ES-I3 (cell line): ENCODE data around the gene CSNK1E.

ENCODE experiments used
- H3K36me3 ChIP-seq: 2 replicates; pipeline ENCODE4 v1.6.1; 2013; ENCODE audit warnings: mild to moderate bottlenecking, low read length, control low read depth, moderate library complexity; ENCODE audit not compliant: insufficient read depth
- H3K4me1 ChIP-seq: 2 replicates; pipeline ENCODE4 v1.6.1; 2013; ENCODE audit warnings: mild to moderate bottlenecking, control low read depth, low read length; ENCODE audit not compliant: insufficient read depth
- H3K9ac ChIP-seq: 2 replicates; pipeline ENCODE4 v1.6.1; 2013; ENCODE audit warnings: low read depth, mild to moderate bottlenecking, low read length, moderate library complexity
- H3K9me3 ChIP-seq: 2 replicates; pipeline ENCODE4 v1.6.1; 2013; ENCODE audit warnings: mild to moderate bottlenecking, low read length, moderate library complexity; ENCODE audit not compliant: control insufficient read depth, insufficient read depth

CSNK1E gene

GRCh38 chr22:38304526-38304925 is 12.7 kb downstream of the CSNK1E start:
- peaks cover 40% of the 10 kb centered on the region for H3K36me3 ChIP-seq
- H3K4me1 ChIP-seq = peaks cover 13% of the 10 kb centered on the region
- no peaks in the 10 kb centered on the region for H3K9me3 ChIP-seq
- H3K9ac ChIP-seq = no peak overlapping the region

- H3K36me3 ChIP-seq = peaks cover 43% of the 10 kb centered on the region
- no peaks in the 10 kb centered on the region for H3K9me3 ChIP-seq
- no peak overlapping the region for H3K9ac ChIP-seq
- peaks cover 13% of the 10 kb centered on the region for H3K4me1 ChIP-seq
Measured at GRCh38 chr22:38303974-38304373, 13.3 kb downstream of the CSNK1E start.

GRCh38 chr22:38302906-38303305 is 14.3 kb downstream of the CSNK1E start:
- H3K9me3 ChIP-seq = no peaks in the 10 kb centered on the region
- peaks cover 44% of the 10 kb centered on the region for H3K36me3 ChIP-seq
- H3K9ac ChIP-seq = no peak overlapping the region
- H3K4me1 ChIP-seq = peaks cover 13% of the 10 kb centered on the region

GRCh38 chr22:38300946-38301345 is 16.3 kb downstream of the CSNK1E start:
- H3K4me1 ChIP-seq = peaks cover 7% of the 10 kb centered on the region
- peaks cover 64% of the 10 kb centered on the region for H3K36me3 ChIP-seq
- no peak overlapping the region for H3K9ac ChIP-seq
- H3K9me3 ChIP-seq = no peaks in the 10 kb centered on the region

- no peak overlapping the region for H3K9ac ChIP-seq
- H3K9me3 ChIP-seq = no peaks in the 10 kb centered on the region
- H3K4me1 ChIP-seq = peaks cover under 1% of the 10 kb centered on the region; the same call in 1 of the 2 replicates
- peaks cover 70% of the 10 kb centered on the region for H3K36me3 ChIP-seq
Measured at GRCh38 chr22:38300197-38300945, 16.9 kb downstream of the CSNK1E start.

- no peaks in the 10 kb centered on the region for H3K4me1 ChIP-seq
- H3K36me3 ChIP-seq = peaks cover 76% of the 10 kb centered on the region
- no peaks in the 10 kb centered on the region for H3K9me3 ChIP-seq
- H3K9ac ChIP-seq = no peak overlapping the region
Measured at GRCh38 chr22:38299770-38300102, 17.5 kb downstream of the CSNK1E start.

GRCh38 chr22:38298312-38299005 is 18.8 kb downstream of the CSNK1E start:
- Histone ChIP-seq H3K9ac (no peak overlapping the region), H3K4me1 (no peaks in the 10 kb centered on the region), H3K9me3 (no peaks in the 10 kb centered on the region), H3K36me3 (peaks cover 76% of the 10 kb centered on the region)

- Histone ChIP-seq H3K36me3 (peaks cover 73% of the 10 kb centered on the region), H3K9ac (no peak overlapping the region), H3K9me3 (no peaks in the 10 kb centered on the region), H3K4me1 (no peaks in the 10 kb centered on the region)
Measured at GRCh38 chr22:38296372-38296771, 20.9 kb downstream of the CSNK1E start.

GRCh38 chr22:38295863-38296262 is 21.4 kb downstream of the CSNK1E start:
- no peak overlapping the region for H3K9ac ChIP-seq
- H3K36me3 ChIP-seq = peaks cover 72% of the 10 kb centered on the region
- no peaks in the 10 kb centered on the region for H3K9me3 ChIP-seq
- no peaks in the 10 kb centered on the region for H3K4me1 ChIP-seq

- peaks cover 67% of the 10 kb centered on the region for H3K36me3 ChIP-seq
- no peak overlapping the region for H3K9ac ChIP-seq
- no peaks in the 10 kb centered on the region for H3K9me3 ChIP-seq
- H3K4me1 ChIP-seq = no peaks in the 10 kb centered on the region
Measured at GRCh38 chr22:38295339-38295738, 21.9 kb downstream of the CSNK1E start.

- H3K9ac ChIP-seq = no peak overlapping the region
- no peaks in the 10 kb centered on the region for H3K9me3 ChIP-seq
- H3K4me1 ChIP-seq = 0 out of 2 replicates have a peak, but pooled peaks cover 3% of the 10 kb centered on the region
- H3K36me3 ChIP-seq = peaks cover 59% of the 10 kb centered on the region
Measured at GRCh38 chr22:38294193-38294592, 23.0 kb downstream of the CSNK1E start.

GRCh38 chr22:38292694-38293093 is 24.5 kb downstream of the CSNK1E start:
- no peak overlapping the region for H3K9ac ChIP-seq
- 0 out of 2 replicates have a peak, but pooled peaks cover 3% of the 10 kb centered on the region for H3K4me1 ChIP-seq
- no peaks in the 10 kb centered on the region for H3K9me3 ChIP-seq
- H3K36me3 ChIP-seq = peaks cover 50% of the 10 kb centered on the region

- H3K36me3 ChIP-seq = peaks cover 36% of the 10 kb centered on the region
- peaks cover 6% of the 10 kb centered on the region; the same call in 1 of the 2 replicates for H3K4me1 ChIP-seq
- H3K9ac ChIP-seq = no peak overlapping the region
- H3K9me3 ChIP-seq = no peaks in the 10 kb centered on the region
Measured at GRCh38 chr22:38291201-38291777, 25.9 kb downstream of the CSNK1E start.

GRCh38 chr22:38290347-38290746 is 26.9 kb downstream of the CSNK1E start:
- H3K36me3 ChIP-seq = peaks cover 27% of the 10 kb centered on the region
- H3K4me1 ChIP-seq = peaks cover 6% of the 10 kb centered on the region; the same call in 1 of the 2 replicates
- H3K9ac ChIP-seq = no peak overlapping the region
- H3K9me3 ChIP-seq = no peaks in the 10 kb centered on the region
